ENCODE measurements around the gene SPRYD3.

Gene SPRYD3

GRCh38 chr12:53100466-53101151 is 21.4 kb upstream of the SPRYD3 start:
- no peak overlapping the region for H3K4me3 ChIP-seq (ENCODE audit: control insufficient read depth, low read depth, low read length)
- TF ChIP-seq CTCF (conservative IDR thresholded peaks at IDR 0.05; ENCODE audit: control insufficient read depth, insufficient read depth, low read depth, low read length): no peak
- no peak for DNase-seq (ENCODE audit: low read depth)

GRCh38 chr12:53099071-53099882 is 20.1 kb upstream of the SPRYD3 start:
- peak overlapping the region; percentile 63 for H3K4me3 ChIP-seq (ENCODE audit: control insufficient read depth, low read depth, low read length)
- DNase-seq (ENCODE audit: low read depth): peak; percentile 98
- TF ChIP-seq CTCF (conservative IDR thresholded peaks at IDR 0.05; ENCODE audit: control insufficient read depth, insufficient read depth, low read depth, low read length): peak; percentile 97

- peak overlapping the region; percentile 63 for H3K4me3 ChIP-seq (ENCODE audit: control insufficient read depth, low read depth, low read length)
- peak; percentile 89 for DNase-seq (ENCODE audit: low read depth)
- no peak for TF ChIP-seq CTCF (conservative IDR thresholded peaks at IDR 0.05; ENCODE audit: control insufficient read depth, insufficient read depth, low read depth, low read length)
Measured at GRCh38 chr12:53098354-53098981, 19.3 kb upstream of the SPRYD3 start.

- H3K4me3 ChIP-seq (ENCODE audit: control insufficient read depth, low read depth, low read length): peak within 1 kb of the TSS; percentile 63
- DNase-seq (ENCODE audit: low read depth): peak; percentile 34
- no peak for TF ChIP-seq CTCF (conservative IDR thresholded peaks at IDR 0.05; ENCODE audit: control insufficient read depth, insufficient read depth, low read depth, low read length)
Measured at GRCh38 chr12:53097564-53098353, 18.6 kb upstream of the SPRYD3 start, which contains the start of gene IGFBP6. TSS of gene IGFBP6 (plus strand) at chr12:53097667. CDS start at chr12:53097718, 51 bp downstream.

- peak; percentile 43 for DNase-seq (ENCODE audit: low read depth)
- peak overlapping the region; percentile 63 for H3K4me3 ChIP-seq (ENCODE audit: control insufficient read depth, low read depth, low read length)
- TF ChIP-seq CTCF (conservative IDR thresholded peaks at IDR 0.05; ENCODE audit: control insufficient read depth, insufficient read depth, low read depth, low read length): no peak
Measured at GRCh38 chr12:53097207-53097563, 18.0 kb upstream of the SPRYD3 start.

GRCh38 chr12:53096759-53097158 is 17.6 kb upstream of the SPRYD3 start:
- DNase-seq (ENCODE audit: low read depth): no peak
- H3K4me3 ChIP-seq (ENCODE audit: control insufficient read depth, low read depth, low read length): peak overlapping the region; percentile 63

More at GRCh38 chr12:53096759-53097158, 17.6 kb upstream of the SPRYD3 start:
- TF ChIP-seq CTCF (conservative IDR thresholded peaks at IDR 0.05; ENCODE audit: control insufficient read depth, insufficient read depth, low read depth, low read length): no peak

All from fibroblast of mammary gland (primary cell).